GM19463 (cell line): ENCODE results near the gene TPCN1.
"Not testable (repeated sequence)": the region's sequence is repeated elsewhere in the genome, so short reads cannot be mapped to it uniquely, and the experiment has no call there.

ENCODE experiments used
- ATAC-seq: cut with Tn5 transposase; IDR thresholded peaks from one replicate; pipeline ENCODE4 v1.9.1; 2021; ENCODE audit warnings: mild to moderate bottlenecking, moderate library complexity; ENCODE audit not compliant: unreplicated experiment

Gene TPCN1

DNA sequence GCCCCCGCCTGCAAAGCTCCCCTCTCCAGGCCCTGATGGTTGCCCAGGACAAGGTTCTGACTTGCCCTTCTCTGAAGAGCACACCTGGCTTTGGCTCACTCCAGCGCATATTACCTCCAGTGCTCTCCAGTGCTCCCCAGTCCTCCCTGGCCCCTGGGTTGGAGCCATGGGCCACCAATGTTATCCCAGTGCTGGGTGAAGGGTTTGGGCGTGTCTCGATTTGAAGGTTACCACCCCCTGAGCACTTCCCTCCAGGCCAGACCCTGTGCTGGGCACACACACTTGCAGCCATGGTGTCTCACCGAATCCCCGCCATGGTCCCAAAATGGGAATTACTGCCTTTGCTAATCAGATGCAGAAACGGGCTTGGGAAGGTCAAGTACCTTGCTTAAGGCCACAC lies 24.7 kb upstream of the TPCN1 start:
- ATAC-seq: no peak

- peak; percentile 76 for ATAC-seq
Measured at GRCh38 chr12:113196990-113197389, 24.3 kb upstream of the TPCN1 start.

GRCh38 chr12:113197518-113198077 lies 23.7 kb upstream of the TPCN1 start:
- ATAC-seq: no peak

DNA sequence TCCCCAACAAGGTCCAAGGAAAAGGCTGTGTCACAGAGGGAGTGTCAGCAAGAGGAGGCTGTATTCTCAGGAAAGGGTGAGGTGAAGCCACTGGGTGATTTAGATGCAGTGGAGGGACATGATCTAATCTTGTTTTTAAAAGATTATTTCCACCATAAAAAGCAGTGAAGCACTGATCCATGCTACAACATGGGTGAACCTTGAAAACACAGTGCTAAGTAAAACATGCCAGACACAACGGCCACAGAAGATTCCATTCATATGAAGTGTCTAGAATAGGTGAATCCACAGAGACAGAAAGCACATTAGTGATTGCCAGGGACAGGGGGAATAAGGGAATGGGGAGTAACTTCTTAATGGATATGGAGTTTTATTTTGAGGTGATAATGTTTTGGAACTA lies 23.0 kb upstream of the TPCN1 start:
- ATAC-seq: no peak

GRCh38 chr12:113200021-113200797 lies 21.1 kb upstream of the TPCN1 start:
- no peak for ATAC-seq

DNA sequence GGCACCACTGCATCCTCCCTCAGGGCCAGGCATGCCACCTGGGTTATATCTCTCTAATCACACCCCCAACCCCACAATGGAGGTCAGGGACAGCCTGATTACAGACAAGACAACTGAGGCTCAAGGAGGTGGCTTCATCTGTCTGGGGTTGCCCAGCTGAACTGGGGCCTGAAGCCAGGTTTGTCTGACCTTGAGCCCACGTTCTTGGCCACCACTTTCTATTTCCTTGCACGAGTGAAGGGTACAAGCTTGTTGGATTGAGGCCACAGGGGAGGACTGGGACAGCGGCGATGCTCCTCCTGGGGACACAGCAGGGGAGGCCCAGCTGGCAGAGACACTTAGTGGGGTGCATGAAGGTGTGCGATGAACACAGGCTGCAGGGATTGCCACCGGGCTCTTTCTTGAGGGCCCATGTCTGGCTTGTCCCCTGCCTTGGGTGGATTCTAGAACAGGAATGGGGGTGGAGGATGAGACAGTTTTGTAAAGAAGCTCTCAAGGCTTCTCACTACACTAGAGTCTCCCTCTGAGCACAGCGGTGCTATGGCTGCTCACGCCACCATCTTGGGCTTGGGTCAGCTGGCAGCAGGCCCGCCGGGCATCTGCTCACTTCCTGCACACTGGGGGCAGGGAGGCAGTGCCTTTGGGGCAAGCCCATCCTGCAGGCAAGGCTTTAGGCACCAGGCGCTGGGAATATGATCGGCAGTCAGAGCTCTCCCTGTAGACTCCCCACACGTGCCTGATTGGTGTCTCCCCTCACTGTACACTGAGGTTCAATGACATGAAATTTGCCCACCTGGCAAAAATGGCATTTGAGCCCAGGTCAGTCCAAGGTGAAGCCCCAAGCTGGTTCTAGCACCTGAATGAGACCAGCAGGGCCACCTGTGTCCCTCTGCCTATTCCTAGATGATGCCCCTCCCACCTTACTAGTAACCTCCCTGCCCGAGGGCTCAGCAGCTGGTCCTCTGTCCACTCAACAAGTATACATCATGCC lies 19.8 kb upstream of the TPCN1 start:
- no peak for ATAC-seq

DNA sequence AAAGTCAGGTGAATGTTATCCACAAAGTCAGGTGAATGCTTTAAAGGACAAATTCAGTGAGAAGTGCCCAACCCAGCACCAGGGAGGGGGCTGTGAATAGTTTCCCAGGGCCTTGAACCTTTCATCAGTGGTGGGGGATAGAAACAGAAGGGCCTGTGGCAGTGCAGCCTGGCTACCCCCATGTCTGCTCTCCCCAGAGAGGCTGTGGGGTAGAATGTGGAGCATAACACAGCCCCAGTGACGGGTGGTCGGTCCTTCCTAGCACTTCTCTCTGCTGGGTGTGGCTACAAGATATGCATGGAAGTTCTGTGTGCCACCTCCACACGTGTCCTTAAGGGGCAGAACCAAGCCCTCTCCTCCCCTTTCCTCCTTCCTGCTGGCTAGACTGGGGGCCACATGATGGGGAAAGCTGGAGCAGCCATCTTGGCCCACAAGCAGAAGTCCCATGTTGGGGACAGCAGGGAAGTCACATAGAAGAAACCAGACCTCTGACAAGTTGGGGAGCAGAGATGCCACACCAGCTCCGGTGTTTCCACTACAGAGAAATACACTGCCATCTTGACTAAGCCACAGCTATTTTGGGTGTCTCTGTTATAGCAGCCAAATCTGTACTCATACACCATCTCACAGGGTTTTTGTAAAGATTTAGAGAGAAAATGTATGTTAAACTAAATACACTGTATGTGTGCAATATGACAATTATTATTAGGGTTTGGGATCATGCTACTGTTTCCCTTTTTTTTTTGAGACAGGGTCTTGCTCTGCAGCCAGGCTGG lies 18.8 kb upstream of the TPCN1 start:
- no peak for ATAC-seq

GRCh38 chr12:113203852-113204760 lies 17.2 kb upstream of the TPCN1 start:
- ATAC-seq: no peak

DNA sequence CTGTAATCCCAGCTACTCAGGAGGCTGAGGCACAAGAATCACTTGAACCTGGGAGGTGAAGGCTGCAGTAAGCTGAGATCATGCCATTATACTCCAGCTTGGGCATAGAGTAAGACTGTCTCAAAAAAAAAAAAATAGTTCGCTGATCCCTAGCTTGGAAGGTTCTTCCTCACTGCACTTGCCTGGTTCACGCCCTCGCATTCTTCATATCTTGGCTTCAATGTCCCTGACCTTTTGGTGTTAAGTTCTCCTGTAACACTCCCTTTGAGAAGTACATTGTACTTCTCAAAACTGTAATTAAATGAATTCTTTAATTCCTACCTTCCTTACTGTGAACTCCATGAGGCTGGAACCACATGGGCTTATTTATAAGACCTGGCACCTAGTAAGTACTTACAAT lies 16.5 kb upstream of the TPCN1 start:
- no peak for ATAC-seq

GRCh38 chr12:113206802-113207201 lies 14.5 kb upstream of the TPCN1 start:
- not testable (repeated sequence) for ATAC-seq

- no peak for ATAC-seq
Measured at GRCh38 chr12:113207613-113208040, 13.6 kb upstream of the TPCN1 start.

DNA sequence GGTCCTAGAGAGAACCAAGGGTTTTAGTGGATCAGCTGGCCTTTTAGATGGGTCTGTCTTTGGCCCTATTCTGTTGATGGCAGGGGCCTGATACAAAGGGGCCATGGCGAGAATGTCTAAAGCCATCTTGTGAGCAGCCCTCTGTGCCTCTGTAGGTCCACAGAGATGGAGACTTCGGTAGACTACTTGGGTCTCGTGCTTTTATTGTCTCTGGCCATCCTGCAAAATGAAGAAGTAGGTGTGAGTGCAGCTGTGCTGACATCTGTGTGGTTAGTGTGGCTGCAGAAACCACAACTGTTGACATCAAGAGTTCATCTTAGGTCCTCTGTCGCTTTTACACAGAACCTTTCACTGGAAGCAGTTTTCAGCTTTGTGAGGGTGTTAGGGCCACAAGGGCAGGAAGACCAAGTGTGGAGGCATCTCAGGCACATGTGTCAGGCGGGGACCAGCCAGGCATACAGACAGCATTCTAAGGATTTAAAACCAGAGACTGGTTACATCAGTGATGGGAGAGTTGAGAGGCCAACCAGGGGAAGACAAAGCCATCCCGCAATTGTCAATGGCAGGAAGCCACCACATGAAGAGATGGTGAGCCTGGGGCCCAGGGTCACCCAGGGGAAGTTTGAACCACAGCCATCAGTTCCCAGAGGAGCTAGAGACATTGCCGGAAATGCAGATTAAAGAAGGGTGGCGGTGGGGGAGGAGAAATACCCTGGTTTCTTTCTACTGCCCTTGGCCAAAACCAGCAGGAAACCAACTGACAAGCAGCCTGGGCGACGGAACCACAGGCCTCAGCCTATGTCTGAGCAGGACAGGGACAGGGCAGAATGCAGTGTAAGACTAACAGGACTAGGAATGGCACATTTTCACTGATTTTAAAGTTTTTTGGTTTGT lies 13.0 kb upstream of the TPCN1 start:
- ATAC-seq: peak; percentile 73

- ATAC-seq: no peak
Measured at GRCh38 chr12:113211160-113211559, 10.1 kb upstream of the TPCN1 start.

DNA sequence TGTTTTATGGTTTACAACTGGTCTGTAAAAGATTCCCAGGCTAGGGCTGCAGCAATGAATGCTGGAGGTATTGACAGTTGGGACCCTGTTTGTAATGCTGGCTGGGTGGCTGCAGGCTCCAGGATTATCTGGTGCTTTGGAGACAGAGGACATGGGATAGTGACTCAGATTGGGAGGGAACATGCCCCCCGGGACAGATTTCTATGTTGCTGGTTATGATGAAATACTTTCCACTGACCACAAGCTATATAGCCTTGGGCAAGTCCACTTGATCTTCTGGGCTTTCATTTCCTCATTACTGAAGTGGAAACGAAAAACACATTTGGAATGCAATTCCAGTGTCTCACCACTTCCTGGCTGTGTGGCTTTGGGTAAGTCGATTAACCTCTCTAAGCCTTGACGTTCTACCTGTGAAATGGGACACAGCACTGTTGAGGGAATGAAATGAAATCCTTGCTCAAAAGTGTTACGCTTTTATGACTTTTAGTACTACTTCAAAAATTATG lies 6.3 kb upstream of the TPCN1 start:
- no peak for ATAC-seq

DNA sequence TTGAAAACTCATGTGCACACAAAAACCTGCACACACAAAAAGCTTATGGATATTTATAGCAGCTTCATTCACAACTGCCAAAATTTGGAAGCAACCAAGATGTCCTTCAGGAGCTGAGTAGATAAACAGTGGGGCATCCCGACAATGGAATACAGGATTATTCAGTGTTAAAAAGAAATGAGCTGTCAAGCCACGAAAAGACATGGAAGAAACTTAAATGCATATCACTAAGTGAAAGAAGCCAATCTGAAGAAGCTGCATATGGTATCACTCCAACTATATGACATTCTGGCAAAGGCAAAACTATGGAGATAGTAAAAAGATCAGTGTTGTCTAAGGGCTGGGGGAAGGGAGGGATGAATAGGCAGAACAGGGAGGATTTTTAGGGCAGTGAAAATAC lies 5.2 kb upstream of the TPCN1 start:
- no peak for ATAC-seq

DNA sequence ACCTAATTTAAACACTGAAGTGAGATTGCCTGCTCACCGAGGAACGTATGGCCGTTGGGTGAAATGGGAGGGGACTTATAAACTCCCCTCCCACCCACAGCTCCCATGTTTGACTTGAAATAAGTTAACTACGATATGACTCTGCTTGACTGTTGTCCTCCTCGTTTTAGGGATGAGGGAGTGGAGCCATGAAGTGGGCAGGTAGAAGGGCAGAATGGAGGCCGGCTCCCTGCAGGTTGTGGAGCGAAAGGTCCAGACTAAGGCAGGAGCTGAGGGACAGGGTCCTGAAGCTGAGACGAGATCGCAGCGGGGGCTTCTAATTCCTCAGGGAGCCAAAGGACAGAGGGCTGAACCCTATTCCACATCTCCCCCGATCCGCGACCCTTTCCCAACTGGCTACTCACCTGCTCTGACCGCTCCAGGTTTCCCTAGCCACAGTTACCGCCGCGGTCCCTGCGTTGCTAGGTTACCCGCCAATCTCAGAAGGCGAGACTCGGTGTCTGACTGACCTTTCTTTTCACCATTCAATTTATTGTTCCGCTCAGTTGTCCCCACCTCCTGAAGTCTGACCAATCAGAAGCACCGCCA lies 577 bp upstream of the TPCN1 start:
- no peak for ATAC-seq

GRCh38 chr12:113221997-113222729 lies 899 bp downstream of the TPCN1 start:
- no peak for ATAC-seq
